ENCODE data around the gene EFCAB11. TPM values are rescaled to one million over a fixed set of nuclear protein-coding genes. Genes with fewer than 3 reads are reported as not detected.
A peak's percentile ranks its signal among the peaks of the same experiment; 100 is the strongest.

The EFCAB11 gene
- total and polyA plus RNA-seq, 2 of the 4 experiments (the other 2 are of a cell fraction) = 2.2 to 5.3 TPM

DNA sequence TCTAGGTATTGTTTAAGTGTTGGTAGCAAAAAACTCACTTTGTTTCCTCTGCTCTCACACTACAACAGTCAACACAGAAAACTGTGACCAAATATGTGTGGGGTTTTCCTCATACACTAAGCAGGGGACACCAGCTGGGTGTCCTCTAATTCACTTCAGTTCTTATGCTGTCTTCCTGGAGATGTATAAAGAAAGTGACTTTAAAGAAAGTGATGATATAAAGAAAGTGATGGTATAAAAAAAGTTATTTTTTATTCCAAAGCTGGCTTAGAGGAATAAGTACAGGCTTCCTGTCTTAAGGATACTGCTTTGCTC is 32.6 kb upstream of the EFCAB11 start:
- Histone ChIP-seq H2BK15ac (ENCODE audit: low read depth, low read length) (no peak overlapping the region), H3K56ac (ENCODE audit: extremely low read depth, insufficient read depth, low read length) (no peak overlapping the region), H3K27ac (ENCODE audit: insufficient read depth, low read length) (peak overlapping the region; percentile 31; the same call in 1 of the 2 replicates), H3K4me2 (ENCODE audit: low read depth, low read length) (no peak overlapping the region), H2AK9ac (replicated peaks; ENCODE audit: low read depth, low read length, poor library complexity) (no peak overlapping the region), H3K9me3 (ENCODE audit: control insufficient read depth, insufficient read depth, low read length) (no peaks in the 10 kb centered on the region), H3K36me3 (ENCODE audit: control insufficient read depth, insufficient read depth, low read length) (peaks cover 19% of the 10 kb centered on the region), H3K18ac (ENCODE audit: low read depth, low read length) (no peak overlapping the region), H3K27me3 (ENCODE audit: control insufficient read depth, insufficient read depth, low read length) (no peaks in the 10 kb centered on the region), H3K4me1 (ENCODE audit: control insufficient read depth, insufficient read depth, low read length) (peaks cover 2% of the 10 kb centered on the region; the same call in 1 of the 2 replicates), H3K79me1 (ENCODE audit: low read depth in 1 of 2, low read length in 2 of 2) (peaks cover 0 to under 1% of the 10 kb centered on the region in 2 experiments; a peak in 2 of 4 replicates), H2BK120ac (ENCODE audit: low read depth, low read length) (no peak overlapping the region), H3K4ac (ENCODE audit: low read depth, low read length) (no peak overlapping the region), H4K8ac (ENCODE audit: low read depth in 2 of 2, low read length in 2 of 2) (no peak overlapping the region), H4K5ac (ENCODE audit: low read depth, low read length) (no peak overlapping the region), H2AFZ (replicated peaks; ENCODE audit: low read length, poor library complexity) (no peak overlapping the region), H3K4me3 (ENCODE audit: insufficient read depth, low read depth, low read length) (no peak overlapping the region), H2AK5ac (ENCODE audit: low read depth, low read length) (no peak overlapping the region), H3K9ac (ENCODE audit: low read depth, low read length) (no peak overlapping the region), H3K23ac (ENCODE audit: low read depth, low read length) (no peak overlapping the region), H3K9me1 (ENCODE audit: insufficient read depth, low read length) (no peaks in the 10 kb centered on the region; the same call in 1 of the 2 replicates), H3K14ac (replicated peaks; ENCODE audit: low read depth, low read length) (no peak overlapping the region), H2BK5ac (ENCODE audit: low read depth, low read length, poor library complexity, severe bottlenecking) (no peak overlapping the region), H2BK20ac (ENCODE audit: low read depth, low read length) (no peak overlapping the region), H4K20me1 (ENCODE audit: insufficient read depth, low read length) (no peaks in the 10 kb centered on the region), H4K91ac (ENCODE audit: insufficient read depth, low read depth, low read length) (no peak overlapping the region)
- TF ChIP-seq, protein P1, sequence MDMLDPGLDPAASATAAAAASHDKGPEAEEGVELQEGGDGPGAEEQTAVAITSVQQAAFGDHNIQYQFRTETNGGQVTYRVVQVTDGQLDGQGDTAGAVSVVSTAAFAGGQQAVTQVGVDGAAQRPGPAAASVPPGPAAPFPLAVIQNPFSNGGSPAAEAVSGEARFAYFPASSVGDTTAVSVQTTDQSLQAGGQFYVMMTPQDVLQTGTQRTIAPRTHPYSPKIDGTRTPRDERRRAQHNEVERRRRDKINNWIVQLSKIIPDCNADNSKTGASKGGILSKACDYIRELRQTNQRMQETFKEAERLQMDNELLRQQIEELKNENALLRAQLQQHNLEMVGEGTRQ (IDR thresholded peaks at IDR 0.05; ENCODE audit: low read depth, low read length) = no peak
- dilution Hi-C loops (cut with HindIII; ENCODE audit: low sequenced_read_pairs, unreplicated experiment) = no loop called here
- no TSS peak for BruUV-seq (replicated peaks)
- DNase-seq = no peak
- in situ Hi-C loops (cut with MboI; ENCODE audit: low sequenced_read_pairs) = loop anchor here (10.0 kb wide), 1 partner anchor 238 kb away; no protein-coding TSS in a partner anchor
- ATAC-seq (ENCODE audit: low read depth) = no peak
- CTCF ChIA-PET = interaction anchor here (1.4 kb wide), 1 partner anchor 13 kb away, joined by 5 read pairs; no protein-coding TSS in a partner anchor
- POLR2A ChIA-PET (ENCODE audit: unreplicated experiment) = no interaction called here
- intact Hi-C loops (cut with micrococcal nuclease) = no loop called here
